H1 (cell line): ENCODE measurements around the gene TTC3. TPM values are rescaled to one million over a fixed set of nuclear protein-coding genes. Genes with fewer than 3 reads are reported as not detected.

Source experiments
- CTCF ChIA-PET: fragments of 300-600 bp; sonication (Branson Sonifier 250); formaldehyde crosslinking; loops from one replicate; lab custom pipeline; 2021; ENCODE audit not compliant: partially characterized antibody; lab: Charles Lee
- POLR2A ChIA-PET: fragments of 300-600 bp; sonication (Branson Sonifier 250); formaldehyde crosslinking; loops from one replicate; lab custom pipeline; 2021; ENCODE audit warnings: inconsistent platforms; ENCODE audit not compliant: partially characterized antibody; lab: Charles Lee
- DNase-seq, 2 experiments: peaks; one replicate each; pipeline versions ENCODE4 v3.0.0 to v3.0.0-alpha.2; 2010 to 2022; ENCODE audit warnings: low spot score in 2 of 2, low read depth in 1 of 2, mixed read lengths in 1 of 2
- FAIRE-seq: peaks from 2 replicates; lab custom pipeline; 2011; peaks lifted over from hg19 to GRCh38; lab: Jason Lieb, UNC
- H2AFZ ChIP-seq: 2 replicates; pipeline ENCODE4 v1.8.1; 2012; ENCODE audit warnings: low read length, inconsistent platforms
- H2AK5ac ChIP-seq: 2 replicates; pipeline ENCODE4 v1.6.1; 2013; ENCODE audit warnings: low read depth, low read length
- H2BK120ac ChIP-seq: replicated peaks from 2 replicates; pipeline ENCODE3; 2013; ENCODE audit warnings: low read depth, low read length, inconsistent platforms
- H2BK12ac ChIP-seq: 2 replicates; pipeline ENCODE4 v1.6.1; 2013; ENCODE audit warnings: low read depth, low read length
- H2BK15ac ChIP-seq: 2 replicates; pipeline ENCODE4 v1.6.1; 2013; ENCODE audit warnings: low read length
- H2BK20ac ChIP-seq: 2 replicates; pipeline ENCODE4 v1.6.1; 2013; ENCODE audit warnings: low read length
- H2BK5ac ChIP-seq: 2 replicates; pipeline ENCODE4 v1.6.1; 2013; ENCODE audit warnings: low read depth, low read length
- H3K14ac ChIP-seq: 2 replicates; pipeline ENCODE4 v1.6.1; 2013; ENCODE audit warnings: inconsistent platforms; ENCODE audit not compliant: insufficient read length
- H3K18ac ChIP-seq: 2 replicates; pipeline ENCODE4 v1.6.1; 2013; ENCODE audit warnings: low read length; ENCODE audit errors: extremely low read depth
- H3K23ac ChIP-seq: 2 replicates; pipeline ENCODE4 v1.6.1; 2013; ENCODE audit warnings: inconsistent platforms; ENCODE audit not compliant: insufficient read length
- H3K23me2 ChIP-seq: 2 replicates; pipeline ENCODE4 v1.6.1; 2013; ENCODE audit warnings: low read depth, low read length
- H3K27ac ChIP-seq: 2 replicates; pipeline ENCODE4 v1.6.1; 2011; ENCODE audit warnings: low read depth, low read length, inconsistent platforms
- H3K27me3 ChIP-seq, 4 experiments: replicated peaks in 1 of 4; 1 replicate in 1 of 4; 2 replicates in 3 of 4; pipeline versions ENCODE4 v1.6.1 to v1.8.1; 2011 to 2013; ENCODE audit warnings: low read length in 3 of 4, mild to moderate bottlenecking in 3 of 4, inconsistent platforms in 2 of 4, mixed read lengths in 2 of 4, moderate library complexity in 1 of 4; ENCODE audit not compliant: control insufficient read depth in 3 of 4, insufficient read depth in 3 of 4; ENCODE audit errors: extremely low read depth in 1 of 4
- H3K36me3 ChIP-seq, 4 experiments: 2 replicates each; pipeline versions ENCODE4 v1.6.1 to v1.8.1; 2011 to 2013; ENCODE audit warnings: mild to moderate bottlenecking in 4 of 4, low read length in 3 of 4, moderate library complexity in 2 of 4, control low read depth in 1 of 4, inconsistent platforms in 1 of 4; ENCODE audit not compliant: insufficient read depth in 4 of 4, control insufficient read depth in 2 of 4
- H3K4ac ChIP-seq: replicated peaks from 2 replicates; pipeline ENCODE3; 2013; ENCODE audit warnings: low read length, low read depth, mixed read lengths, inconsistent platforms; ENCODE audit not compliant: insufficient read length
- H3K4me1 ChIP-seq, 4 experiments: replicated peaks in 1 of 4; 1 replicate in 1 of 4; 2 replicates in 3 of 4; pipeline versions ENCODE4 v1.6.1 to v1.8.1; 2011 to 2013; ENCODE audit warnings: low read length in 3 of 4, inconsistent platforms in 2 of 4, mixed read lengths in 1 of 4; ENCODE audit not compliant: insufficient read depth in 4 of 4, control insufficient read depth in 3 of 4
- H3K4me2 ChIP-seq, 2 experiments: 2 replicates each; pipeline versions ENCODE4 v1.6.1 to v1.8.1; 2011 to 2013; ENCODE audit warnings: low read depth in 2 of 2, low read length in 2 of 2, control low read depth in 1 of 2, inconsistent platforms in 1 of 2, mild to moderate bottlenecking in 1 of 2; ENCODE audit not compliant: insufficient read depth in 1 of 2
- H3K4me3 ChIP-seq, 4 experiments: fragments of 200-600, 300-600 bp in 1 of 4; sonication (generic), shearing (Covaris generic), sonication (Bioruptor Twin) in 1 of 4; 2 replicates each; pipeline versions ENCODE4 v1.5.1 to v1.8.1; 2011 to 2016; ENCODE audit warnings: low read length in 4 of 4, low read depth in 3 of 4, control low read depth in 2 of 4, inconsistent platforms in 2 of 4, mild to moderate bottlenecking in 2 of 4, mixed read lengths in 1 of 4, moderate library complexity in 1 of 4; ENCODE audit not compliant: insufficient read depth in 2 of 4; ENCODE audit errors: extremely low read depth in 1 of 4
- H3K56ac ChIP-seq: replicated peaks from 2 replicates; pipeline ENCODE3; 2013; ENCODE audit warnings: low read depth, mild to moderate bottlenecking, mixed read lengths, low read length, inconsistent platforms; ENCODE audit not compliant: insufficient read length
- H3K79me1 ChIP-seq: 2 replicates; pipeline ENCODE4 v1.6.1; 2013; ENCODE audit warnings: low read depth, low read length, control low read depth
- H3K79me2 ChIP-seq, 2 experiments: 2 replicates each; pipeline versions ENCODE4 v1.6.1 to v1.8.1; 2012 to 2013; ENCODE audit warnings: low read length in 2 of 2, mild to moderate bottlenecking in 2 of 2, inconsistent platforms in 1 of 2; ENCODE audit not compliant: insufficient read depth in 2 of 2, control insufficient read depth in 1 of 2
- H3K9ac ChIP-seq, 4 experiments: replicated peaks in 1 of 4; 1 replicate in 1 of 4; 2 replicates in 3 of 4; pipeline versions ENCODE4 v1.6.1 to v1.8.1; 2011 to 2013; ENCODE audit warnings: low read depth in 3 of 4, low read length in 3 of 4, control low read depth in 2 of 4, mild to moderate bottlenecking in 2 of 4, moderate library complexity in 2 of 4, inconsistent platforms in 1 of 4; ENCODE audit errors: extremely low read depth in 1 of 4
- H3K9me3 ChIP-seq, 2 experiments: 2 replicates each; pipeline versions ENCODE4 v1.6.1 to v1.8.1; 2012 to 2013; ENCODE audit warnings: mild to moderate bottlenecking in 2 of 2, moderate library complexity in 2 of 2, control low read depth in 1 of 2, inconsistent platforms in 1 of 2, low read depth in 1 of 2, low read length in 1 of 2, mixed read lengths in 1 of 2; ENCODE audit not compliant: insufficient read depth in 2 of 2
- H4K20me1 ChIP-seq, 2 experiments: replicated peaks in 1 of 2; 2 replicates each; pipeline versions ENCODE3 to v1.8.1; 2011 to 2013; ENCODE audit warnings: inconsistent platforms in 2 of 2, low read length in 2 of 2, mild to moderate bottlenecking in 1 of 2; ENCODE audit not compliant: insufficient read depth in 2 of 2, control insufficient read depth in 1 of 2
- H4K5ac ChIP-seq: 2 replicates; pipeline ENCODE4 v1.6.1; 2013; ENCODE audit warnings: low read length, low read depth, mixed read lengths, inconsistent platforms; ENCODE audit not compliant: insufficient read length
- H4K8ac ChIP-seq: 2 replicates; pipeline ENCODE4 v1.8.0; 2013; ENCODE audit warnings: mild to moderate bottlenecking, moderate library complexity, low read length, inconsistent platforms; ENCODE audit not compliant: insufficient read depth; ENCODE audit errors: extremely low read depth
- H4K91ac ChIP-seq: replicated peaks from 2 replicates; pipeline ENCODE3; 2013; ENCODE audit warnings: low read length, mixed read lengths, inconsistent platforms; ENCODE audit not compliant: insufficient read length
- EGR1 ChIP-seq: IDR thresholded peaks from 2 replicates; pipeline ENCODE4 v1.6.1; 2011; ENCODE audit warnings: low read depth, low read length, borderline replicate concordance
- EP300 ChIP-seq, 2 experiments: IDR thresholded peaks; 1 replicate in 1 of 2; 2 replicates in 1 of 2; pipeline ENCODE4 v1.6.1; 2011 to 2012; ENCODE audit warnings: low read depth in 2 of 2, low read length in 2 of 2, mild to moderate bottlenecking in 2 of 2, borderline replicate concordance in 1 of 2, inconsistent platforms in 1 of 2, moderate library complexity in 1 of 2
- EZH2 ChIP-seq: fragments of 200-600 bp; sonication (generic); IDR thresholded peaks from 2 replicates; pipeline ENCODE4 v1.7.1; 2012; ENCODE audit warnings: low read depth, mild to moderate bottlenecking, moderate library complexity, low read length, inconsistent platforms; ENCODE audit not compliant: severe bottlenecking
- GABPA ChIP-seq: IDR thresholded peaks from 2 replicates; pipeline ENCODE4 v1.6.1; 2011; ENCODE audit warnings: mild to moderate bottlenecking, low read length, moderate library complexity, borderline replicate concordance; ENCODE audit not compliant: insufficient read depth
- NRF1 ChIP-seq: IDR thresholded peaks from 2 replicates; pipeline ENCODE4 v1.6.1; 2011; ENCODE audit warnings: mild to moderate bottlenecking, low read depth, low read length, improper control_type of control experiment
- SRF ChIP-seq: IDR thresholded peaks from 2 replicates; pipeline ENCODE4 v1.6.1; 2011; ENCODE audit warnings: mild to moderate bottlenecking, low read depth, low read length, moderate library complexity
- SUZ12 ChIP-seq: fragments of 200-600 bp; sonication (generic); IDR thresholded peaks from 2 replicates; pipeline ENCODE4 v1.6.1; 2012; ENCODE audit warnings: mild to moderate bottlenecking, inconsistent platforms, low read length, moderate library complexity, mixed read lengths
- WGBS, 2 experiments: shearing (Covaris generic) in 1 of 2; methylation state at CpG; one replicate each; pipeline versions ENCODE4 v1.1.6 to v1.1.7; 2013 to 2015; ENCODE audit warnings: low lambda C conversion rate in 2 of 2, mixed read lengths in 2 of 2, inconsistent platforms in 1 of 2, low coverage in 1 of 2, missing lambda C conversion rate in 1 of 2; ENCODE audit not compliant: insufficient replicate concordance in 2 of 2, insufficient coverage in 1 of 2, insufficient read length in 1 of 2; ENCODE audit errors: extremely low coverage in 1 of 2, missing lambda C conversion rate in 1 of 2; 5-methylcytosine and 5-hydroxymethylcytosine counted together
- polyA plus RNA-seq, 7 experiments: library from polyadenylated mRNA; depleted of rRNA in 3 of 7; stranded (reverse) in 5 of 7; unstranded in 2 of 7; fragments of >200 nt in 5 of 7; fragments of 200-250 nt in 2 of 7; gene quantifications; 1 replicate in 5 of 7; 2 replicates in 1 of 7; 4 replicates in 1 of 7; pipeline versions ENCODE4 v1.2.1 to v1.2.3, GENCODE V29; 2011 to 2013; ENCODE audit warnings: missing spikeins in 2 of 7, mixed read lengths in 2 of 7
- total RNA-seq: library from RNA; stranded (reverse); fragmentation: NEBNext Ultra II Directional; extraction: Animal tissue kit (Norgen Biotek cat#: 25700); gene quantifications from 2 replicates; pipeline ENCODE4 v1.2.1, GENCODE V29; 2021
- TF ChIP-seq, protein P1 (sequence below): IDR thresholded peaks from 2 replicates; pipeline ENCODE4 v1.6.1; 2011; ENCODE audit warnings: low read depth, mild to moderate bottlenecking, low read length; ENCODE audit not compliant: insufficient read depth

Gene TTC3
- total and polyA plus RNA-seq, 2 of the 8 experiments (the other 6 are each of a cell fraction or from before 2014, with no cell fraction given) = 11.0 to 36.2 TPM

DNA sequence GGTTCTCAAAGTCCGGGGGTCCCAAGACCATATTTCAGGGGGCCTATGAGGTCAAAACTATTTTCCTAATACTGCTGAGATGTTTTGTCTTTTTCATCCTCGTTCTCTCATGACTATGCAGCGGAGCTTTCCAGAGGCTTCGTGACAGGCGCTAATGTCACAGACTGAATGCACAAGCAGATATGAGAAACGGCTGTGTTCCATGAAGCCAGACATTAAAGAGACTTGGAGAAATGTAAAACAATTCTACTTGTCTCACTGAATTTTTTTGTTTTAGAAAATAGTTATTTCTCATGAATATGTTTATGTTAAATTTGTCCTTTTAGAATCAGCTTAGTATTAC lies 10.5 kb upstream of the TTC3 start:
- WGBS, 2 experiments = 83% methylated on average over 6 of the region's 6 CpGs; no CpG with 5 or more reads in 1 of the 2 experiments
- no peak overlapping the region for H2BK5ac ChIP-seq
- no peaks in the 10 kb centered on the region for H3K79me2 ChIP-seq
- TF ChIP-seq SRF = no peak
- TF ChIP-seq, protein P1, sequence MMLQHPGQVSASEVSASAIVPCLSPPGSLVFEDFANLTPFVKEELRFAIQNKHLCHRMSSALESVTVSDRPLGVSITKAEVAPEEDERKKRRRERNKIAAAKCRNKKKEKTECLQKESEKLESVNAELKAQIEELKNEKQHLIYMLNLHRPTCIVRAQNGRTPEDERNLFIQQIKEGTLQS = no peak
- no peak for TF ChIP-seq SUZ12
- TF ChIP-seq NRF1 = no peak
- TF ChIP-seq EGR1 = no peak
- no peak for TF ChIP-seq EZH2
- TF ChIP-seq EP300 (IDR thresholded peaks at IDR 0.05; ENCODE audit: borderline replicate concordance in 1 of 2, low read depth in 2 of 2, low read length in 2 of 2) = no peak
- TF ChIP-seq GABPA = no peak
- TF ChIP-seq, all 59 proteins: peak for 0
- Histone ChIP-seq H2AFZ (no peak overlapping the region), H2BK20ac (no peak overlapping the region), H4K8ac (no peak overlapping the region), H3K4me2 (no peak overlapping the region), H3K27ac (no peak overlapping the region), H3K23ac (no peak overlapping the region), H2BK15ac (no peak overlapping the region), H3K36me3 (peaks cover 0 to 4% (median 0%) of the 10 kb centered on the region in 4 experiments; a peak in 2 of 8 replicates), H4K91ac (no peak overlapping the region), H3K79me1 (no peaks in the 10 kb centered on the region), H3K27me3 (no peaks in the 10 kb centered on the region), H3K23me2 (no peaks in the 10 kb centered on the region), H2BK120ac (no peak overlapping the region), H3K4me1 (peaks cover 4 to 13% (median 9%) of the 10 kb centered on the region in 4 experiments), H2AK5ac (no peak overlapping the region), H3K9ac (no peak overlapping the region), H3K9me3 (no peaks in the 10 kb centered on the region), H3K56ac (no peak overlapping the region), H2BK12ac (no peak overlapping the region), H3K18ac (no peak overlapping the region), H3K14ac (no peak overlapping the region), H4K20me1 (no peaks in the 10 kb centered on the region), H3K4me3 (no peak overlapping the region), H3K4ac (no peak overlapping the region), H4K5ac (no peak overlapping the region)
- FAIRE-seq (no peak), DNase-seq (no peak)
- CTCF ChIA-PET = interaction anchor here (0.8 kb wide), 1 partner anchor 21 kb away, joined by 3 read pairs; no protein-coding TSS in a partner anchor
- POLR2A ChIA-PET = no interaction called here
